HG03457 (cell line): Measurements from ENCODE around the gene CLEC2A.

ENCODE experiments used
- ATAC-seq: cut with Tn5 transposase; IDR thresholded peaks from one replicate; pipeline ENCODE4 v1.9.1; 2021; ENCODE audit warnings: moderate number of reproducible peaks; ENCODE audit not compliant: unreplicated experiment

Gene CLEC2A

DNA sequence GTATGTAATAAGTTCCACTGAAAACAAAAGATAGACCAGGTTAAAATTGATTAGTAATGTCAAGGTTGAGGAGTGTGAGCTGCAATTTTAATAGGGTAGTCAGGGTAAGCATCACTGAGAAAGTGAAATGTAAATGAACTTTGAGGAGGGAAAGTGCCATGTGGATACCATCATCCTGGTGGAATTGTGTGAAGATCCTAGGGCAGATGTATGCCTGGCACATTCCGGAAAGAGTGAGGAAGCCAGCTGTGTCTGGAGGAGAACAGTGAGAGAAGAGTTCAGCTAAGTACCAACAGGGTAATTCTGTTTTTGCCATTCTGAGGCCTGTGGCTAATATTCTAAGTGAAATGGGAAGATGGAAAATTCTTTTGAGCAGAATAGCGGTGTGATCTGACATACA, 2.9 kb upstream of the CLEC2A start:
- no peak for ATAC-seq

DNA sequence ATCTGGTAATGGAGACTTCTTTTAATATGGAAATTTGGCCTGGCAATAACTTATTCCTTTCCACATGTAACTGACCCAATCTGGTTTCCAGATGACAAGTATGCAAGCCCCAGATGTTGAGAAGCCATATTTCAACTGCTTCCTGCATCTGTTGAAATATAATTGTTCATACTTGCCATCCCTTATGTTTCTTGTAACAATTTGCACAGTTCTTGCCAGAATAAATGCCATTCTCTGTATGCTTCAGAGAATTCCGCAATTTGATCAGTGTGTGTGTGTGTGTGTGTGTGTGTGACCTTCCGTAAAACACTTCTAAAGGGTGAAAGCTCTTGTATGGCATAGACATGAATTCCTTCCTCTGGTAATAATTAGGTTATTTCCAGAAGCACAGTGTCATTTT, 1.8 kb upstream of the CLEC2A start:
- ATAC-seq: no peak

DNA sequence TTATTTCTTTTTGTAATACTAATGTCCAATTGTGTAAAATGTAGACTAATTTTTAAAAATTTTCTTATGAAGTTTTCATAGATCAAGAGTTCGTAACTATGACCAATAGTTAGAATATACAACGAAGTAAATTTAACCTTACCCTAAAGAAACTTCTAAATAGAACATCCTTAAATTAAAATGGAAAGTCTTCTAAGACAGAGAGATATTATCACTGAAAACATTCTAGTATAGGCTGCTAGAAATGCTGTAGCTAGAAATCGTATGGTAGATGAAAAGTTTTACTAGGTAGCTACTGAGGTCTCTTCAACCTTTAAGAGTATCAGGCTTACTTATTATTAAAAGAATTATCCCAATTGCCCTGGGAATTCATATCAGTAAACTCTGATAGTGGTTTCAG, 925 bp downstream of the CLEC2A start:
- ATAC-seq: no peak

DNA sequence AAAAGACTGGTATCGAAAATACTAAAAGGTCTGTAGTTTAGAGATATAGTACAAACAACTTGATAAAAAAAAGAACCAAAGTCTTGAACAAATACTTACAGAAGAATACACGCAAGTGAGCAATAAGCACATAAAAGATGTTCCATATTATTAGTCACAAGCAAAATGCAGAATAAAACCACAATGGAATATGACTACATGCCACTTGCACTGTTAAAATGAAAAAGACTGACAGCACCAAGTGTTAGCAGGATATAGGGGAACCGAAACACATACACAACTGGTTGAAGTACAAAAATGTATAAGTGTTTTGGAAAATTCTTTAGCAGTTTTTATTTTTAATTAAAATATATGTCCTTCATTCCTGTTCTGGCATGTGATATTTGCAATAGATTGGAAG, 3.6 kb downstream of the CLEC2A start:
- ATAC-seq: no peak

DNA sequence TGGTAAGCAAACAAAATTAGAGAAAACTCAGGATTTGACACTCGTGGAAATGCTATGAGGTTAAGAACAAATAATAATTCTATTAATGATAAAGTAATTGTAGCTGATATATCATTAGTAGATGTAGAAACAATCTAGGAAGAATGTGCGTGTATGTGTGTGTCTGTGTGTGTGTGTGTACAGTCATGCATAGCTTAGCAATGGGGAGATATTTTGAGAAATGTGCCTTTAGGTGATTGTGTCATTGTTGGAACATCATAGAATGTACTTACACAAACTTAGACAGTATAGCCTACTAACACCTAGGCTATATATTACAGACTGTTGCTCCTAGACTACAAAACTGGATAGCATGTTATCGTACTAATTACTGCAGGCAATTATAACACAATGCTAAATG, 5.3 kb downstream of the CLEC2A start:
- ATAC-seq: no peak

DNA sequence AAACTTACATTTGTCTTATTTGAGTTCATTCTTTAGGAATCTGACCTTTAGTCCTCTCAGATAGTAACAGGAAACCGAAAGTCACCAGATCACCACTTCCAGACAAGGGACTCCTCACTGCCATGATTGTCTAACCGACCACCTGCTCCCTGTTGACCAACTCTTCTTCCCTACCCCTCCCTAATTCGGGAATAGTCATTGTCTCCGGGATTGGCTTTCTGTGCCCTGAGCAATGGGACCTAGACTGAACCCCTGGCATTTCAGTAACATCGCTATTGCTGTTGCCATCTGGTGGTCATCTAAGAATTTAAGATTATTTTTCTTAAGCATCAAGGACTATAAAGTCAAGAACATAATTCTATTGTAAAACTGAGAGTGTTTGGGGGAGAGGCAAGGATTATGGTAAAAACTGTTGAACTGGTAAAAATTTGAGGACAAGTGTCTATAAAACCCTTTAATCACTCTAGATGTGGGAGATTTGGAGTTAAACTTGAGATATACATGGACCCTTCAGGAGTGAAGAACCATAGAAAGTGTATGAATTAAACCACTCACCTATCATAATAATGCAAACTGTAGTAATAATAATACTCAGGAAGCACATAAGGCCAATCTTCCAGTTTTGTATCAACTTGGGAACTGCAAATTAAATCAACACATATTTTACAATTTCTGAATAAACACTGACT, 6.3 kb downstream of the CLEC2A start:
- no peak for ATAC-seq

DNA sequence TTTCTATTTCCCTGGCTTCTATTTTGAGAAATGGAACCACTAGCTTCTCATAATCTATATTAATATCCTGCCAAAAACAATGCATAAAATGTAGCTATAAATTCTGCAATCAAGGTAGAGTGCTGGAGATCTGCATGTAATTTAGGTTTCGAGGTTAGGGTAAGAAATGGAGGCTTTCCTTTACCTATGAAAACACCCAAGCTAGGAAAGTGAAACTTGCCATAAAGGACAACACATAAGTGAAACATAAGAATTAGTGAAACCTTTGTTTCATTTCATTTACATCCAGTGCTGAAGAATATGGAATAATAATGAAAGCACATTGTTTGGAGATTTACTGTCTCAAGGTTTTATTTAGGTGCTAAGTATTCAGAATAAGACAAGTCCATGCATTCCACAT, 9.7 kb downstream of the CLEC2A start:
- no peak for ATAC-seq

DNA sequence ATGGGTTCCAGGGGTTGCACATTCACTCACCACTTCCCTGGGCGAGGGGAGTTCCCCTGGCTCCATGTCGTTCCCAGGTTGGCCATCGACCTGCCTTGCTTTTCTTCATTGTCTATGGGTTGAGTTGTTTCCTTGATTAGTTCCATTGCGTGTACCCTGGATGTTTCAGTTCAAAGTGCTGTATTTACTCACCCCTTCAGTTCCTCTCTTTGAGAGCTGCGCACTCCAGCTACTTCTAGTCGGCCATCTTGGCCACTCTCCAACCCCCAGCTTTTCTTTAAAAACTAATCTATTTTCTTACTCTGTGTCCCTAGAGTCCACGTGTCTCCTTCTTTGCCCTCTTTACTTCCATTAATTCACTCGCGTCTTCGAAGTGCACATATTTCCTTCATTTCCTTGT, 11.7 kb downstream of the CLEC2A start:
- ATAC-seq: no peak

DNA sequence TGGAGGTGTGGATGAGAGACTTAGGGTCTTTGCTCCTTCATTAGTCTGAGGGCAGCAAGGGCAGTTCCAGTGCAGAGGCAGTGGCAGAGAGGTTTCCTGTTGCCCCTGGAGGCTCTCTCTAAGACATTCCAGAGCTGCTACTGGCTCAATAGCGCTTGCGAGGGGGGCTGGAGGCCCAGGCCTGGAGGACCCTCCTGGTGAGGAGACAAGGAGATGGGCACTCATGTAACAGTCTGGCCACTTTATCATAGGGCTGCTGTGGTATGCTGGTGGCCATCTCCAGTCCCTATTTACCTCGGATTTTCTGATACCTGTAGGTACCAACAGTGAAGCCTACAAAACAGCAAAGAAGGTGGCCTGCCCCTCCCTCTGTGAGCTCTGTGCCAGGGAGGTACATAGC, 12.7 kb downstream of the CLEC2A start:
- no peak for ATAC-seq

DNA sequence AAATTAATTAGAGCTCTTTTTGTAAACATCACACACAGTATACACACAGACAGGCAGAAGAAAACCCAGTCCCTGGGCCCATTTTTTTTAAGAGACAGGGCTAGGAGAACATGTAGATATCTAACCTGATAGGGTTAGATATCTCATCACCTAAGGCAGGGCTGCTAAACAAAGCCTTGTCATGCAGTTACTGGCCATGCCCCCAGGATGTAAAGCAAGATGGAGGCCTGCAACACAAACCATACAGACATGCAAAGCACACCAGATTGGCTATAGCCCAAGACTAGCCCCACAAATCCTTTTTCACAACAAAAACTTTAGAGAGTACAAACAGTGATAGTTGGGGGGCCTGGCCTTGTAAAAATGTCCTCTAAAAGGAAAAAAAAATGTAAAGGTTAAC, 20.5 kb downstream of the CLEC2A start:
- ATAC-seq: no peak

DNA sequence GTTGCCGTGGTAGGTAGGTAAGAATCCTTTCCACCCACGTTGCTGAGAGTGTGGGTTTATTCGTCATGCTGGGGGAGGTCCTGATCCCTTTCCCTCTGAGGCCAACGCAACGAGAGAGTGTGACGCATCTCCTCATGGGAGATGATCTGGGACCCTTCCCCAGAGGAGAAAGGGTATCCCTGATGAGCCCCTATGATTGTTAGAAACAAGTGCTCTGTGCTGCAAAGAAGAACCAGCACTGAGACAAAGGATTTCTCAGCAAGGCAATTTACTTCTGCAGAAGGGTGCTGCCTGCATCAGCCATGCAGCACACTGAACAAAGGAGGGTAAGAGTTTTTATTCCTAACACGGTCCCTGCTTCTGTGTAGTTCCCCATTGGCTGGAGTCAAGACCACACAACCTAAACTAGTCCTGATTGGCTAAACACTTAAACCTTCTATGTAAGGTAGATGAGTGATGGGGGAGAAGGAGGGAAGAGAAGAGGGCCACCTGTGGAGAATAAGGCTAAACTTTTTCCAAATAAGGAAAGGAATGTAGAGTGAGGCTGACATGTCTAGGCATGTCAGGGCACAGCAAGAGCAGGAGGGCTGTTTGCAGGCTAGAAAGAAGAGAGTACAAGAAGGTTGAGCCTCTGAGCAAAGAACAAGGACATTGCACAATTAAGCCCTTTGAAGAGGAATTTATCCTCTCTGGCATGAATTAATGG, 21.3 kb downstream of the CLEC2A start:
- ATAC-seq: no peak

DNA sequence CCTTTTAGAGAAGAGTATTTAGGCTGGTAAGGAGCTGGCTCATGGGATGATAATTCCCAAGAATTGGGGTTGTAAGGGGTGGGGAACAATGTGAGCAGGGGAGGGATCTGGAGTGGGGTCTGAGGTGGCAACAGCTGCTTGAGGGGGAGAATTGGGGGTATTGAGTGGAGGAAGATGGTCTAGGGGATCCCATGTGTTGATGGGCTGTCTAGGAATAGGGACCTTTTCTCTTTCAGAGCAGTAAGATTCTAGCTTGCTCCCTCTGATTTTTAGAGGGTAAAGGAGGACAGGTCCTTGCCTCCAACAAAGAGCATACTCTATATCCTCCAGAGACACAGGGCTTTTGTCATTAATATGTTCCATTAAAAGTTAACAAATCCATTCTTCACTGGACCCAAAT, 22.4 kb downstream of the CLEC2A start:
- no peak for ATAC-seq

DNA sequence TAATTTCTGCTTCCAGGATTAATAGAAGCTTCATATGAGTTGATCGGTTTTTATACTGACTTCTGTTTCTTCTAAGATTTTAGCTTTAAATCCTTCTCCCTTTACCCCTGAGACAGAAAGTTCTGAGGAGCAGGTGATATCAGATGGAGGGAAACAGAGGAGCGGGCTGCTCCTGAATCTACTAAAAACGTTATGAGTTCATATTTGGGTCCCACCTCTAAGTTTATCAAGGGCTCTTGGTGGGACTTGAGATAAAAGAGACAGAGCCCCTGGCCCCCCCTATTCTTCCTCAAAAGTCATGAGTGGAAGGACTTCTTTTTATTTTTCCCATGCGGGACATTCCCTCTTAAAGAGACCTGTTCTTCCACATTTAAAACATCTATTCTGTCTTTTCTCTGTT, 23.8 kb downstream of the CLEC2A start:
- ATAC-seq: no peak

DNA sequence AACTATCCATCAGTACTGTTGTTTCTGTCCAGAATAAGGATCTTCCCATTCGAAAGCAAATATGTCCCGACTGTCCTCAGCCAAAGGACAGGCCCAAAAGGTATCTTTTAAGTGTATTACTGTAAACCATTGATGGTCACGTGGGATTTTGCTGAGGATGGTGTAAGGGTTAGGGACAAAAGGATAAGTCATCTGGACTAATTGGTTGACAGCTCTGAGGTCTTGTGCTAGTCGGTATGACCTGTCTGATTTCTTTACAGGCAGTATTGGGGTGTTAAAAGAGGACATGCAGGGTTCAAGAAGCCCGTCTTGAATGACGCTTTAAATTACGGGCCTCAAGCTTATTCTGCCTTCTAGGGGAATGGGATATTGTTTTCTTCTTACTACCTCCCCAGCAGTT, 24.4 kb downstream of the CLEC2A start:
- no peak for ATAC-seq

DNA sequence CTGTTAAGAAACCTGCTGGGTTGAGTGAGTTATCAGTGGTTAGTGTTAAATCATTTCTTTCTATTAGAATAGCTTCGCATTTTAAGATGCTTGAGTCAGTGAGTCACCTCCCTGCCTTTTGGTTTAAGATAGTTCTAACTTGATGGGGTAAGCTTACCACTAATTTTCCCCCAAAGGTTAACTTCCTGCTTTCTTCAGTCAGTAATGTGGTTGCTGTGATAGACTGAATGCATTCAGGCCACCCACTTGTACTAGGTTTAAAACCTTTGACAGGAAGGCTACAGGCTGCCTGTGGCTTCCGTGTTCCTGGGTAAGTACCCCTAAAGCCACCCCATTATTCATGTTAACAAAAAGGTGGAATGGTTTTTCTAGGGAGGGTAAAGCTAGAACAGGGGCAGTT, 25.3 kb downstream of the CLEC2A start:
- no peak for ATAC-seq

DNA sequence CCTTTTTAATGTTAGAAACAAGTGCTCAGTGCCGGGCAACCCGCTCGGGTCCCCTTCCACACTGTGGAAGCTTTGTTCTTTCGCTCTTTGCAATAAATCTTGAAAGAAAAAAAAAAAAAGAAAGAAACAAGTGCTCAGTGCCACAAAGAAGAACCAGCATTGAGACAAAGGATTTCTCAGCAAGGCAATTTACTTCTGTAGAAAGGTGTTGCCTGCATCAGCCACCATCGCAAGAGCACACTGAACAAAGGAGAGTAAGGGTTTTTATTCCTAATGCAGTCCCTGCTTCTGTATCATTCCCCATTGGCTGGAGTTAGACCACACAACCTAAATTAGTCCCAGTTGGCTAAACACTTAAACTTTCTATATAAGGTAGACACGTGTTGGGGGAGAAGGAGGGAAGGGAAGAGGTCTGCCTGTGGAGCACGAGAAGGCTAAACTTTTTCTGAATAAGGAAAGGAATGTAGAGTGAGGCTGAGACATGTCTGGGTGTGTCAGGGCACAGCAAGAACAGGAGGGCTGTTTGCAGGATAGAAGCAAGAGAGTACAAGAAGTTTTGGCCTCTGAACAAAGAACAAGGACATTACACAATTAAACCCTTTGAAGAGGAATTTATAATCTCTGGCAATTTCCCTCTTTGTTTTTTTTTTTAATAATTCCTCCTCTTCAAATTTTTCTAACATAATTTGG, 29.5 kb downstream of the CLEC2A start:
- ATAC-seq: no peak

DNA sequence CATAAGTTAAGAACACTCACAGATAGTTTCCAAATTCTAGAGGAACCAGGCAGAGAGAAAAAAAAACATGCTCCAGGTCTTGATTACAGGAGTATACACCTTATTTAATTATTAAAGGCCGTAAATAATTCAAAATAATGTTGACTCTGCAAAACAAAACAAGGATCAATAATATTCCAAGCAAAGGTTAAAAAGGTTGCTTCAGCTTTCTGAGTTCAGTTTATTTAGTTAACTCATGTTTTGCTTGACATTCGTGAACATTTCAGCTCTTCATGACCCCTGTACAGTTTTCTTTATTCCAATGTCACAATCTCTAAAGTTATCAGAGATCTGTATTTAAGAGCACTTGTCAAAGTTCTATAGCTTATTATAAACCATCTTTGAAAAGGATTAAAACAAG, 31.2 kb downstream of the CLEC2A start:
- ATAC-seq: no peak

DNA sequence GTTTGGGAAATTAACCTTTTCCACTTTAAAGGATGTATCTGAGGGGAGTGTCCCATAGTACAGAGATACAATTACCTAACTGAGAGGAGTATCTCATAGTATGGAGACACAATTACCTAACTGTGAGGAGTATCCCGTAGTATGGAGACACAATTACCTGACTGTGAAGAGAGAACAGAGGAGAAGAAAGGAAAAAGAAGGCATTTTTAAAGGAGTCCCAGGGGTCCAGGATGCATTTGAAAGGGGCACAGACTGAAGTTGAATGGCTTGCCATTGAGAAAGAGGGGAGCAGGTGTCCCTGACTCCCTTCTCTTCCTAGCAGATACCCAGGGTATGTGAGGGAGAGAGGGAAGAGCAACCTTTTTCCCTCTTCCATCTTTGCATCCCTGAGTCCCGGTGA, 33.0 kb downstream of the CLEC2A start:
- ATAC-seq: no peak

DNA sequence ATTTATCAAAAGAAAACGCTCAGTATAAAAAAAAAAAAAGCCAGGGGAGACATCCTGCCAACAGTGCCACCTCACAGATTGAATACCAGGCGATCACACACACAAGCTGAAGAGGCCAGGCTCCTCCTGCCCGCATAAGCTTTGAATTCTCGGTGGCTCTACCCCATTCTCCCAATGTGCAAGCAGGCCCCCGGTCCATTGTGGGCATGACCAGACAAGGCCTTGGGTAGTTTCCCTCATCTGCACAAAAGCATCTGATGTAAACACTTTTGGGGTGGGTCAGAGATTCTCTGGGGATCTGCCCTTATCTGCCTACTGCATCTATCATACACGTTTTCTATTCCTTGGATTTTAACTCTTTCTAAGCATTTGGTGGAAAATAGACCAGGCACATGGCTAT, 34.6 kb downstream of the CLEC2A start:
- ATAC-seq: no peak

DNA sequence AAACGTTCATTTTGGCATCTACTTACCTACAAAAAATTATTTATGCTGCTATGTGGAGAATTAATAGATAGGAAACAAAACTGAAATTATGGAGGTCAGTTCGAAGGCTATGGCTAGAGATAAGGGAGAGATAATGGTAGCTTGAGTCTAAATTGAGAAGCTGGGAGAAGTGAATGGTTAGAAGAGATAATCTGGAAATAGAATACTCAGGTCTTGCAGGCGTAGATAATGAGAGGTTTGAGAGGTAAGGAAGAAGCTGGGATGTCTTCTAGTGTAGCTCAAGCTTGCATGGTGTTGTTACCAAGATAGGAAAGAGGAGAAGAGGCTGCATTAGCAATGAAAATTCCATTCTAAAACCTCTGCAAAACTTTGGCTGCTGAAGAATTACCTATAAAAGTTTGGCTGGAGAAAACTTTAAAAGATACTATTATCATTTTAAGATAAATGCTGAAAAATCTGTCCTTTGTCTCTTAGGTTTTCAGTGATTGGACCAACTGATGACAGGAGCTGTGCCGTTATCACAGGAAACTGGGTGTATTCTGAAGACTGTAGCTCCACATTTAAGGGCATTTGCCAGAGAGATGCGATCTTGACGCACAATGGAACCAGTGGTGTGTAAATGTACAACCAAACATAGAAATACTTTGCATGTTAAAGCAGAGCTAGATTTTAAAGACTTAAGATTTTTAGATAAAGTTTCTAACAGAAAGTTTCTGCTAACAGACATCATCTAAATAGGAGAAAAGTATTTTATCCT, 36.8 kb downstream of the CLEC2A start:
- ATAC-seq: no peak

DNA sequence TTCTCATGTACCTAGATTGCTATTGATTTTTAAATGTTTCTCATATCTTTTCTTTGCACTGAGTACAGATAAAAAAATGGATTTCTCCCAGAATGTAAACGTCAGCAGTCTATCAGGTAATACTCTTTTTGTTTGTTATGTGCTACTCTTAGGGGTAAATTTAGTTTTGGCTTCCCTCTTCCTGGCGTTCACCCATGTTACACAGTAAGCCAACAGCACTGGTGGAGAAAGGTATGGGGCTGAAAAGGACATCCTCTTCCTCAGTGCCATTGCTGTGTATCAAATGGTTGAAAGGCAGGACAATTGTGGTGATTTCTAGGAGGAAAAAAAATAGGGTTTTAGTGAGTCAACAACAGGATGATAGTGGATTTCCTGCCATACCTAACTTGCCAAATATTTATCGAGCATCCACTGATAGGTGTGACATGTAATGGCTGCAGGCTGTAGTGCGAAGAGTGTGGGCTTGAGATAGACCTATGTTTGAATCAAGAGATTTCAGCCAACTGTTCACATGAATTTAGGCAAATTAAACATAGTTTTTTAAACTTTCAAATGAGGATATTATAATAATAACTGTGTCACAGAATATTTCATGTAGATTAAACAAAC, 43.4 kb downstream of the CLEC2A start:
- ATAC-seq: no peak
